ENCODE measurements around the gene PIK3CA.
"Not testable (repeated sequence)": the region's sequence is repeated elsewhere in the genome, so short reads cannot be mapped to it uniquely, and the experiment has no call there.

- TF ChIP-seq, protein P1, sequence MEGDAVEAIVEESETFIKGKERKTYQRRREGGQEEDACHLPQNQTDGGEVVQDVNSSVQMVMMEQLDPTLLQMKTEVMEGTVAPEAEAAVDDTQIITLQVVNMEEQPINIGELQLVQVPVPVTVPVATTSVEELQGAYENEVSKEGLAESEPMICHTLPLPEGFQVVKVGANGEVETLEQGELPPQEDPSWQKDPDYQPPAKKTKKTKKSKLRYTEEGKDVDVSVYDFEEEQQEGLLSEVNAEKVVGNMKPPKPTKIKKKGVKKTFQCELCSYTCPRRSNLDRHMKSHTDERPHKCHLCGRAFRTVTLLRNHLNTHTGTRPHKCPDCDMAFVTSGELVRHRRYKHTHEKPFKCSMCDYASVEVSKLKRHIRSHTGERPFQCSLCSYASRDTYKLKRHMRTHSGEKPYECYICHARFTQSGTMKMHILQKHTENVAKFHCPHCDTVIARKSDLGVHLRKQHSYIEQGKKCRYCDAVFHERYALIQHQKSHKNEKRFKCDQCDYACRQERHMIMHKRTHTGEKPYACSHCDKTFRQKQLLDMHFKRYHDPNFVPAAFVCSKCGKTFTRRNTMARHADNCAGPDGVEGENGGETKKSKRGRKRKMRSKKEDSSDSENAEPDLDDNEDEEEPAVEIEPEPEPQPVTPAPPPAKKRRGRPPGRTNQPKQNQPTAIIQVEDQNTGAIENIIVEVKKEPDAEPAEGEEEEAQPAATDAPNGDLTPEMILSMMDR (IDR thresholded peaks at IDR 0.05), result not testable (repeated sequence)
- not testable (repeated sequence) for TF ChIP-seq EZH2, EZH2phosphoT487 (IDR thresholded peaks at IDR 0.05)
Observed at GRCh38 chr3:179115444-179115843, 32.7 kb upstream of the PIK3CA start.
